Loucy (cell line): ENCODE measurements around the gene TMEM59.

Experiments
- H2AFZ ChIP-seq: fragments of 200-600 bp; sonication (generic); 2 replicates; pipeline ENCODE4 v1.6.0; 2016; ENCODE audit warnings: antibody characterized with exemption, mild to moderate bottlenecking, low read length, moderate library complexity
- H3F3A ChIP-seq: fragments of 200-600 bp; 2 replicates; pipeline ENCODE4 v1.6.0; 2016; ENCODE audit warnings: antibody characterized with exemption, low read depth, mild to moderate bottlenecking
- H3K27me3 ChIP-seq: fragments of 200-600 bp; sonication (generic); 2 replicates; pipeline ENCODE4 v1.6.1; 2014; ENCODE audit warnings: low read length, mild to moderate bottlenecking; ENCODE audit not compliant: insufficient read depth, poor library complexity, severe bottlenecking
- H3K36me3 ChIP-seq: fragments of 200-600 bp; sonication (generic); 2 replicates; pipeline ENCODE4 v1.6.1; 2016; ENCODE audit warnings: low read length; ENCODE audit not compliant: insufficient read depth
- H3K4me1 ChIP-seq: fragments of 200-600 bp; sonication (generic); 2 replicates; pipeline ENCODE4 v1.5.1; 2014; ENCODE audit warnings: low read length, mild to moderate bottlenecking; ENCODE audit not compliant: insufficient read depth, poor library complexity, severe bottlenecking
- H3K4me2 ChIP-seq: fragments of 200-600 bp; sonication (generic); 2 replicates; pipeline ENCODE4 v1.6.0; 2014; ENCODE audit warnings: antibody characterized with exemption, low read length, low read depth, mild to moderate bottlenecking; ENCODE audit not compliant: poor library complexity, severe bottlenecking
- H3K4me3 ChIP-seq: fragments of 200-600 bp; sonication (generic); 2 replicates; pipeline ENCODE4 v1.5.1; 2014; ENCODE audit warnings: low read length, mild to moderate bottlenecking, mixed read lengths; ENCODE audit not compliant: poor library complexity, severe bottlenecking
- H3K79me2 ChIP-seq: fragments of 200-600 bp; sonication (generic); 2 replicates; pipeline ENCODE4 v1.6.1; 2014; ENCODE audit warnings: low read length; ENCODE audit not compliant: insufficient read depth
- H3K9ac ChIP-seq: fragments of 200-600 bp; sonication (generic); 2 replicates; pipeline ENCODE4 v1.6.0; 2014; ENCODE audit warnings: mild to moderate bottlenecking, low read depth, low read length, moderate library complexity; ENCODE audit not compliant: poor library complexity, severe bottlenecking
- H3K9me2 ChIP-seq: fragments of 200-600 bp; sonication (generic); replicated peaks from 2 replicates; pipeline ENCODE4 v1.6.1; 2016; ENCODE audit warnings: low read depth, low read length, mixed read lengths
- H3K9me3 ChIP-seq: fragments of 200-600 bp; sonication (generic); 2 replicates; pipeline ENCODE4 v1.6.1; 2014; ENCODE audit warnings: mild to moderate bottlenecking, antibody characterized with exemption, low read length, low read depth; ENCODE audit not compliant: insufficient read depth
- H4K20me1 ChIP-seq: fragments of 200-600 bp; sonication (generic); 2 replicates; pipeline ENCODE4 v1.6.0; 2014; ENCODE audit warnings: antibody characterized with exemption, low read length, mild to moderate bottlenecking; ENCODE audit not compliant: insufficient read depth, poor library complexity, severe bottlenecking
- CTCF ChIP-seq: fragments of 200-600 bp; sonication (generic); conservative IDR thresholded peaks from 2 replicates; pipeline ENCODE4 v1.5.1; 2014; ENCODE audit warnings: mild to moderate bottlenecking, antibody characterized with exemption, low read length
- EZH2phosphoT487 ChIP-seq: fragments of 200-600 bp; IDR thresholded peaks from 2 replicates; pipeline ENCODE4 v1.6.1; 2018; ENCODE audit warnings: antibody characterized with exemption, mild to moderate bottlenecking, moderate library complexity, borderline replicate concordance

The TMEM59 gene

GRCh38 chr1:54047384-54048305, 5.4 kb downstream of the TMEM59 start:
- Histone ChIP-seq H3K9ac (peak overlapping the region; percentile 24), H3K79me2 (peaks cover 82% of the 10 kb centered on the region), H3K4me1 (peaks cover 25% of the 10 kb centered on the region), H3K4me3 (peak overlapping the region; percentile 85), H3K27me3 (no peaks in the 10 kb centered on the region), H4K20me1 (peaks cover 65% of the 10 kb centered on the region), H3F3A (no peaks in the 10 kb centered on the region; the same call in 1 of the 2 replicates), H3K9me2 (no peaks in the 10 kb centered on the region), H3K36me3 (peaks cover 21% of the 10 kb centered on the region), H3K4me2 (peak overlapping the region; percentile 91), H2AFZ (no peak overlapping the region), H3K9me3 (no peaks in the 10 kb centered on the region)
- TF ChIP-seq CTCF = no peak
- TF ChIP-seq EZH2phosphoT487 = no peak

GRCh38 chr1:54046671-54047383, 6.2 kb downstream of the TMEM59 start:
- Histone ChIP-seq H2AFZ (no peak overlapping the region), H3K9me3 (no peaks in the 10 kb centered on the region), H3K4me1 (peaks cover 25% of the 10 kb centered on the region), H3K36me3 (peaks cover 29% of the 10 kb centered on the region), H3K27me3 (no peaks in the 10 kb centered on the region), H3K79me2 (peaks cover 74% of the 10 kb centered on the region), H3K9me2 (no peaks in the 10 kb centered on the region), H4K20me1 (peaks cover 58% of the 10 kb centered on the region), H3F3A (no peaks in the 10 kb centered on the region; the same call in 1 of the 2 replicates), H3K4me3 (peak overlapping the region; percentile 85), H3K9ac (peak overlapping the region; percentile 15), H3K4me2 (peak overlapping the region; percentile 91)
- TF ChIP-seq CTCF = no peak
- no peak for TF ChIP-seq EZH2phosphoT487

GRCh38 chr1:54045496-54045895, 7.5 kb downstream of the TMEM59 start:
- peaks cover 48% of the 10 kb centered on the region for H4K20me1 ChIP-seq
- no peak overlapping the region for H3K4me2 ChIP-seq
- H3K79me2 ChIP-seq = peaks cover 60% of the 10 kb centered on the region
- TF ChIP-seq EZH2phosphoT487 (no peak), CTCF (no peak)
- no peaks in the 10 kb centered on the region for H3K27me3 ChIP-seq
- peaks cover 42% of the 10 kb centered on the region for H3K36me3 ChIP-seq
- peaks cover 15% of the 10 kb centered on the region for H3K4me1 ChIP-seq
- no peak overlapping the region for H2AFZ ChIP-seq
- no peak overlapping the region for H3K9ac ChIP-seq
- H3K9me3 ChIP-seq = no peaks in the 10 kb centered on the region
- no peak overlapping the region for H3K4me3 ChIP-seq
- no peaks in the 10 kb centered on the region; the same call in 1 of the 2 replicates for H3F3A ChIP-seq
- H3K9me2 ChIP-seq = no peaks in the 10 kb centered on the region
